Central memory CD8-positive, alpha-beta T cell (primary cell): Measurements from ENCODE around the gene ACOT8.
"Not testable (repeated sequence)": the region's sequence is repeated elsewhere in the genome, so short reads cannot be mapped to it uniquely, and the experiment has no call there.

Experiments
- ATAC-seq: fragments of 150-1000 bp; cut with Tn5 transposase; replicated peaks from 2 replicates; pipeline ENCODE4 v1.10.0; 2022; ENCODE audit warnings: mild to moderate bottlenecking, moderate FRiP score, moderate number of reproducible peaks; ENCODE audit not compliant: poor library complexity, severe bottlenecking; ENCODE audit errors: extremely low read depth
- DNase-seq, 2 donors: peaks; one replicate each; pipeline ENCODE4 v3.0.0; 2021; ENCODE audit warnings: low spot score in 2 of 2
- H3K27ac Mint-ChIP-seq: one replicate; pipeline ENCODE4 v1.8.0; 2022; ENCODE audit warnings: low read depth, mild to moderate bottlenecking, moderate library complexity, mixed read lengths
- H3K27me3 Mint-ChIP-seq: one replicate; pipeline ENCODE4 v1.8.0; 2022; ENCODE audit warnings: mixed read lengths
- H3K36me3 Mint-ChIP-seq: one replicate; pipeline ENCODE4 v1.8.0; 2022; ENCODE audit warnings: mild to moderate bottlenecking, moderate library complexity, mixed read lengths; ENCODE audit not compliant: insufficient read depth
- H3K4me1 Mint-ChIP-seq: one replicate; pipeline ENCODE4 v1.8.0; 2022; ENCODE audit warnings: mixed read lengths
- H3K4me3 Mint-ChIP-seq: one replicate; pipeline ENCODE4 v1.8.0; 2022; ENCODE audit warnings: mild to moderate bottlenecking, moderate library complexity, mixed read lengths
- H3K9me3 Mint-ChIP-seq: one replicate; pipeline ENCODE4 v1.8.0; 2022; ENCODE audit warnings: mixed read lengths

Gene ACOT8

GRCh38 chr20:45841407-45842129, 15.6 kb downstream of the ACOT8 start:
- no peaks in the 10 kb centered on the region for H3K27me3 Mint-ChIP-seq
- ATAC-seq (no peak), DNase-seq (no peak)
- no peak overlapping the region for H3K4me3 Mint-ChIP-seq
- peaks cover 17% of the 10 kb centered on the region for H3K4me1 Mint-ChIP-seq
- no peaks in the 10 kb centered on the region for H3K9me3 Mint-ChIP-seq
- H3K36me3 Mint-ChIP-seq, result peaks cover 23% of the 10 kb centered on the region
- H3K27ac Mint-ChIP-seq, result no peak overlapping the region

- DNase-seq, result no peak
- no peaks in the 10 kb centered on the region for H3K9me3 Mint-ChIP-seq
- no peak overlapping the region for H3K4me3 Mint-ChIP-seq
- no peak for ATAC-seq
- no peaks in the 10 kb centered on the region for H3K27me3 Mint-ChIP-seq
- peaks cover 17% of the 10 kb centered on the region for H3K4me1 Mint-ChIP-seq
- peaks cover 17% of the 10 kb centered on the region for H3K36me3 Mint-ChIP-seq
- H3K27ac Mint-ChIP-seq, result no peak overlapping the region
These were observed 16.4 kb downstream of the ACOT8 start for GRCh38 chr20:45840700-45841198.

GRCh38 chr20:45836841-45837240, 20.4 kb downstream of the ACOT8 start:
- no peaks in the 10 kb centered on the region for H3K27me3 Mint-ChIP-seq
- H3K9me3 Mint-ChIP-seq, result no peaks in the 10 kb centered on the region
- ATAC-seq, result no peak

GRCh38 chr20:45835825-45836224, 21.4 kb downstream of the ACOT8 start:
- Mint-ChIP-seq H3K36me3 (no peaks in the 10 kb centered on the region), H3K27me3 (no peaks in the 10 kb centered on the region), H3K27ac (no peak overlapping the region), H3K4me1 (peaks cover 11% of the 10 kb centered on the region), H3K4me3 (peak overlapping the region; percentile 29), H3K9me3 (no peaks in the 10 kb centered on the region)
- DNase-seq, result no peak
- ATAC-seq, result no peak

More at GRCh38 chr20:45836841-45837240, 20.4 kb downstream of the ACOT8 start:
- Mint-ChIP-seq H3K36me3 (no peaks in the 10 kb centered on the region), H3K4me3 (no peak overlapping the region), H3K27ac (no peak overlapping the region), H3K4me1 (peaks cover 11% of the 10 kb centered on the region)
- DNase-seq, result no peak

- H3K36me3 Mint-ChIP-seq, result no peaks in the 10 kb centered on the region
- H3K4me3 Mint-ChIP-seq, result peak overlapping the region; percentile 76
- no peak for ATAC-seq
- DNase-seq, result no peak
- no peak overlapping the region for H3K27ac Mint-ChIP-seq
- no peaks in the 10 kb centered on the region for H3K27me3 Mint-ChIP-seq
- peaks cover 11% of the 10 kb centered on the region for H3K4me1 Mint-ChIP-seq
- no peaks in the 10 kb centered on the region for H3K9me3 Mint-ChIP-seq
These were observed 21.8 kb downstream of the ACOT8 start for GRCh38 chr20:45835329-45835765.

GRCh38 chr20:45834797-45835161, 22.4 kb downstream of the ACOT8 start:
- DNase-seq (no peak), ATAC-seq (no peak)
- H3K4me3 Mint-ChIP-seq, result peak overlapping the region; percentile 76
- H3K4me1 Mint-ChIP-seq, result peaks cover 11% of the 10 kb centered on the region
- H3K36me3 Mint-ChIP-seq, result no peaks in the 10 kb centered on the region
- H3K9me3 Mint-ChIP-seq, result no peaks in the 10 kb centered on the region
- H3K27ac Mint-ChIP-seq, result peak overlapping the region; percentile 53
- H3K27me3 Mint-ChIP-seq, result no peaks in the 10 kb centered on the region

- Mint-ChIP-seq H3K27me3 (no peaks in the 10 kb centered on the region), H3K4me3 (peak overlapping the region; percentile 76), H3K27ac (peak overlapping the region; percentile 53), H3K36me3 (no peaks in the 10 kb centered on the region), H3K4me1 (peaks cover 11% of the 10 kb centered on the region), H3K9me3 (no peaks in the 10 kb centered on the region)
- no peak for DNase-seq
- peak; percentile 47 for ATAC-seq
These were observed 23.1 kb downstream of the ACOT8 start for GRCh38 chr20:45833883-45834796.

- Mint-ChIP-seq H3K4me3 (peak within 1 kb of the TSS; percentile 76), H3K9me3 (no peaks in the 10 kb centered on the region), H3K4me1 (peaks cover 11% of the 10 kb centered on the region), H3K36me3 (no peaks in the 10 kb centered on the region), H3K27ac (peak within 1 kb of the TSS; percentile 53), H3K27me3 (no peaks in the 10 kb centered on the region)
- no peak for DNase-seq
- ATAC-seq, result peak; percentile 57
These were observed 23.9 kb downstream of the ACOT8 start, which contains the start of gene SNX21 for GRCh38 chr20:45833030-45833882. Gene SNX21, plus strand, starts transcription at chr20:45833799. Its CDS starts 121 bp downstream, at chr20:45833920.

GRCh38 chr20:45832619-45833018, 24.6 kb downstream of the ACOT8 start:
- DNase-seq, result no peak
- ATAC-seq, result no peak
- Mint-ChIP-seq H3K27ac (peak overlapping the region; percentile 44), H3K36me3 (no peaks in the 10 kb centered on the region), H3K4me3 (peak overlapping the region; percentile 76), H3K9me3 (no peaks in the 10 kb centered on the region), H3K27me3 (no peaks in the 10 kb centered on the region), H3K4me1 (peaks cover 11% of the 10 kb centered on the region)

GRCh38 chr20:45829673-45830106, 27.5 kb downstream of the ACOT8 start:
- not testable (repeated sequence) for H3K36me3 Mint-ChIP-seq, DNase-seq, H3K9me3 Mint-ChIP-seq, H3K27me3 Mint-ChIP-seq, ATAC-seq, H3K4me3 Mint-ChIP-seq, H3K27ac Mint-ChIP-seq
- H3K4me1 Mint-ChIP-seq, result peaks cover 14% of the 10 kb centered on the region

- H3K36me3 Mint-ChIP-seq, result peaks cover 4% of the 10 kb centered on the region
These were observed 28.6 kb downstream of the ACOT8 start for GRCh38 chr20:45828589-45828988.

GRCh38 chr20:45827712-45828111, 29.5 kb downstream of the ACOT8 start:
- H3K4me3 Mint-ChIP-seq, result no peak overlapping the region
- no peak overlapping the region for H3K27ac Mint-ChIP-seq
- peaks cover 16% of the 10 kb centered on the region for H3K4me1 Mint-ChIP-seq
- H3K9me3 Mint-ChIP-seq, result no peaks in the 10 kb centered on the region
- ATAC-seq (no peak), DNase-seq (no peak)
- H3K27me3 Mint-ChIP-seq, result peaks cover 25% of the 10 kb centered on the region
- peaks cover 4% of the 10 kb centered on the region for H3K36me3 Mint-ChIP-seq

More at GRCh38 chr20:45828589-45828988, 28.6 kb downstream of the ACOT8 start:
- ATAC-seq (no peak), DNase-seq (no peak)
- H3K4me3 Mint-ChIP-seq, result no peak overlapping the region
- H3K27ac Mint-ChIP-seq, result no peak overlapping the region
- peaks cover 16% of the 10 kb centered on the region for H3K27me3 Mint-ChIP-seq
- peaks cover 24% of the 10 kb centered on the region for H3K4me1 Mint-ChIP-seq
- H3K9me3 Mint-ChIP-seq, result no peaks in the 10 kb centered on the region
